Fibroblast of lung (primary cell): ENCODE measurements around the gene SPATS2L. TPM values are rescaled to one million over a fixed set of nuclear protein-coding genes. Genes with fewer than 3 reads are reported as not detected.

Experiments used
- DNase-seq, 2 donors: peaks; one replicate each; pipeline versions ENCODE4 v3.0.0 to v3.0.0-alpha.2; 2010; ENCODE audit warnings: low read depth in 2 of 2
- H2AFZ ChIP-seq: 2 replicates; pipeline ENCODE4 v1.5.1; 2012; ENCODE audit warnings: low read length, control low read depth, inconsistent platforms
- H3K27ac ChIP-seq: 2 replicates; pipeline ENCODE4 v1.5.1; 2011; ENCODE audit warnings: low read length, control low read depth; ENCODE audit not compliant: insufficient read depth
- H3K27me3 ChIP-seq: 2 replicates; pipeline ENCODE4 v1.5.1; 2011; ENCODE audit warnings: mild to moderate bottlenecking, low read length; ENCODE audit not compliant: control insufficient read depth, insufficient read depth
- H3K36me3 ChIP-seq: 2 replicates; pipeline ENCODE4 v1.5.1; 2011; ENCODE audit warnings: low read length; ENCODE audit not compliant: control insufficient read depth, insufficient read depth
- H3K4me1 ChIP-seq: 2 replicates; pipeline ENCODE4 v1.5.1; 2011; ENCODE audit warnings: low read length; ENCODE audit not compliant: control insufficient read depth, insufficient read depth; ENCODE audit errors: extremely low read depth
- H3K4me2 ChIP-seq: 2 replicates; pipeline ENCODE4 v1.5.1; 2011; ENCODE audit warnings: low read length, control low read depth; ENCODE audit not compliant: insufficient read depth; ENCODE audit errors: extremely low read depth
- H3K4me3 ChIP-seq, 4 experiments: fragments of 200-600 bp in 1 of 4; sonication (generic) in 1 of 4; replicated peaks in 1 of 4; 2 replicates each; pipeline ENCODE4 v1.5.1; 2011 to 2016; ENCODE audit warnings: low read length in 4 of 4, low read depth in 3 of 4, mild to moderate bottlenecking in 3 of 4, control low read depth in 2 of 4, inconsistent platforms in 1 of 4, mixed read lengths in 1 of 4; ENCODE audit not compliant: insufficient read depth in 1 of 4; ENCODE audit errors: control extremely low read depth in 1 of 4
- H3K79me2 ChIP-seq: 2 replicates; pipeline ENCODE4 v1.5.1; 2012; ENCODE audit warnings: mild to moderate bottlenecking, low read length, inconsistent platforms; ENCODE audit not compliant: control insufficient read depth, insufficient read depth
- H3K9ac ChIP-seq: 2 replicates; pipeline ENCODE4 v1.5.1; 2011; ENCODE audit warnings: mild to moderate bottlenecking, low read length, control low read depth; ENCODE audit not compliant: insufficient read depth
- H3K9me3 ChIP-seq: 2 replicates; pipeline ENCODE4 v1.5.1; 2012; ENCODE audit warnings: low read depth, low read length; ENCODE audit not compliant: control insufficient read depth, insufficient read depth
- H4K20me1 ChIP-seq: 2 replicates; pipeline ENCODE4 v1.5.1; 2011; ENCODE audit warnings: low read length; ENCODE audit not compliant: control insufficient read depth, insufficient read depth; ENCODE audit errors: extremely low read depth
- EZH2 ChIP-seq: IDR thresholded peaks from 2 replicates; pipeline ENCODE4 v1.5.1; 2012; ENCODE audit warnings: low read length, control low read depth, mild to moderate bottlenecking; ENCODE audit errors: missing control alignments
- polyA plus RNA-seq, 2 donors: library from polyadenylated mRNA; depleted of rRNA in 1 of 2; stranded (reverse) in 1 of 2; unstranded in 1 of 2; fragments of >200 nt; gene quantifications; 2 replicates each; pipeline ENCODE4 v1.2.1, GENCODE V29; 2011 to 2012; ENCODE audit warnings: missing spikeins in 1 of 2
- total RNA-seq: library from RNA; depleted of rRNA; stranded (reverse); fragments of >200 nt; gene quantifications from 2 replicates; pipeline ENCODE4 v1.2.1, GENCODE V29; 2014
- TF ChIP-seq, protein P1 (sequence below), 2 donors: IDR thresholded peaks in 1 of 2; conservative IDR thresholded peaks in 1 of 2; 1 replicate in 1 of 2; 2 replicates in 1 of 2; pipeline ENCODE4 v1.5.1; 2011 to 2012; ENCODE audit warnings: low read length in 2 of 2, control low read depth in 1 of 2, inconsistent platforms in 1 of 2, low read depth in 1 of 2, mild to moderate bottlenecking in 1 of 2

SPATS2L gene
- total and polyA plus RNA-seq, 2 donors (not counting 1 experiment from before 2014, with no cell fraction given), result 73.8 to 291 TPM

GRCh38 chr2:200350850-200351285, 44.4 kb downstream of the SPATS2L start:
- no peak overlapping the region for H3K4me3 ChIP-seq
- H3K9ac ChIP-seq, result no peak overlapping the region
- H3K36me3 ChIP-seq, result no peaks in the 10 kb centered on the region
- TF ChIP-seq, protein P1, sequence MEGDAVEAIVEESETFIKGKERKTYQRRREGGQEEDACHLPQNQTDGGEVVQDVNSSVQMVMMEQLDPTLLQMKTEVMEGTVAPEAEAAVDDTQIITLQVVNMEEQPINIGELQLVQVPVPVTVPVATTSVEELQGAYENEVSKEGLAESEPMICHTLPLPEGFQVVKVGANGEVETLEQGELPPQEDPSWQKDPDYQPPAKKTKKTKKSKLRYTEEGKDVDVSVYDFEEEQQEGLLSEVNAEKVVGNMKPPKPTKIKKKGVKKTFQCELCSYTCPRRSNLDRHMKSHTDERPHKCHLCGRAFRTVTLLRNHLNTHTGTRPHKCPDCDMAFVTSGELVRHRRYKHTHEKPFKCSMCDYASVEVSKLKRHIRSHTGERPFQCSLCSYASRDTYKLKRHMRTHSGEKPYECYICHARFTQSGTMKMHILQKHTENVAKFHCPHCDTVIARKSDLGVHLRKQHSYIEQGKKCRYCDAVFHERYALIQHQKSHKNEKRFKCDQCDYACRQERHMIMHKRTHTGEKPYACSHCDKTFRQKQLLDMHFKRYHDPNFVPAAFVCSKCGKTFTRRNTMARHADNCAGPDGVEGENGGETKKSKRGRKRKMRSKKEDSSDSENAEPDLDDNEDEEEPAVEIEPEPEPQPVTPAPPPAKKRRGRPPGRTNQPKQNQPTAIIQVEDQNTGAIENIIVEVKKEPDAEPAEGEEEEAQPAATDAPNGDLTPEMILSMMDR (conservative IDR thresholded peaks at IDR 0.05 in 1 of 2, IDR thresholded peaks at IDR 0.05 in 1 of 2; ENCODE audit: low read depth in 1 of 2, low read length in 2 of 2), result no peak
- no peak for TF ChIP-seq EZH2
- no peak overlapping the region for H3K4me2 ChIP-seq
- no peaks in the 10 kb centered on the region for H3K9me3 ChIP-seq
- H3K27me3 ChIP-seq, result no peaks in the 10 kb centered on the region
- DNase-seq, result peak; percentile 29 to 89
- no peak overlapping the region for H3K27ac ChIP-seq
- H2AFZ ChIP-seq, result no peak overlapping the region
- peaks cover 18% of the 10 kb centered on the region for H3K4me1 ChIP-seq
- H3K79me2 ChIP-seq, result peaks cover 75% of the 10 kb centered on the region
- no peaks in the 10 kb centered on the region for H4K20me1 ChIP-seq

- Histone ChIP-seq H3K36me3 (no peaks in the 10 kb centered on the region), H3K4me1 (peaks cover 22% of the 10 kb centered on the region), H2AFZ (no peak overlapping the region), H3K9ac (no peak overlapping the region), H3K27ac (no peak overlapping the region), H3K27me3 (no peaks in the 10 kb centered on the region), H3K79me2 (peaks cover 75% of the 10 kb centered on the region), H4K20me1 (no peaks in the 10 kb centered on the region), H3K4me3 (no peak overlapping the region), H3K9me3 (no peaks in the 10 kb centered on the region), H3K4me2 (no peak overlapping the region)
- TF ChIP-seq EZH2, result no peak
- TF ChIP-seq, protein P1 (conservative IDR thresholded peaks at IDR 0.05 in 1 of 2, IDR thresholded peaks at IDR 0.05 in 1 of 2; ENCODE audit: low read depth in 1 of 2, low read length in 2 of 2), result no peak
- DNase-seq, result peak in 1 of 2 donors; percentile 23
These were observed 45.3 kb downstream of the SPATS2L start for GRCh38 chr2:200351815-200352214.

DNA sequence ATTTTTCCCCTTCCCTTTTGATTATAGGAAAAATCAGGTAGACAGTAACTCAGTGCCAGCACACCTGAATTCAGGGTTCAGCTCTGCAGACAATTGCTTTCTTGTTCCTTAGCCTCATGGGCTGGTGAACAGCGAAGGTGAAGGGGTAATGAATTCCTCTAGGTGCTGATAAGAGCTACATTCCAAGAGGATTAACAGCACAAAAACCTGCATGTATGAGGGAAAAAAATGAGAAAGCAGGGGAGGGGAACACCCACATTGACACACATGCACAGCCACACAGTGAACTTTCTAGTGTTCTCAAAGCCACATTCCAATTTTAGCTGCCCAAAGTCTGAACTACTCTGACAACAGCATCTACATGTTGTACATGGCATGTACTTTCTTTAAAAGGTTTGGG, 46.1 kb downstream of the SPATS2L start:
- Histone ChIP-seq H3K36me3 (no peaks in the 10 kb centered on the region), H3K4me1 (peaks cover 26% of the 10 kb centered on the region), H4K20me1 (no peaks in the 10 kb centered on the region), H3K27me3 (no peaks in the 10 kb centered on the region), H3K27ac (no peak overlapping the region), H3K4me3 (no peak overlapping the region), H2AFZ (no peak overlapping the region), H3K4me2 (peak overlapping the region; percentile 41), H3K9me3 (no peaks in the 10 kb centered on the region), H3K9ac (no peak overlapping the region), H3K79me2 (peaks cover 70% of the 10 kb centered on the region)
- TF ChIP-seq, protein P1 (conservative IDR thresholded peaks at IDR 0.05 in 1 of 2, IDR thresholded peaks at IDR 0.05 in 1 of 2; ENCODE audit: low read depth in 1 of 2, low read length in 2 of 2), result no peak
- no peak for TF ChIP-seq EZH2
- peak; percentile 39 to 94 for DNase-seq
